Glomerular visceral epithelial cell (primary cell): Measurements from ENCODE around the gene ARHGEF19.
A peak's percentile ranks its signal among the peaks of the same experiment; 100 is the strongest.
"Not testable (repeated sequence)": the region's sequence is repeated elsewhere in the genome, so short reads cannot be mapped to it uniquely, and the experiment has no call there.

ENCODE experiments used
- DNase-seq: peaks from one replicate; pipeline ENCODE4 v3.0.0-alpha.2; 2016; ENCODE audit errors: extremely low spot score

Gene ARHGEF19

DNA sequence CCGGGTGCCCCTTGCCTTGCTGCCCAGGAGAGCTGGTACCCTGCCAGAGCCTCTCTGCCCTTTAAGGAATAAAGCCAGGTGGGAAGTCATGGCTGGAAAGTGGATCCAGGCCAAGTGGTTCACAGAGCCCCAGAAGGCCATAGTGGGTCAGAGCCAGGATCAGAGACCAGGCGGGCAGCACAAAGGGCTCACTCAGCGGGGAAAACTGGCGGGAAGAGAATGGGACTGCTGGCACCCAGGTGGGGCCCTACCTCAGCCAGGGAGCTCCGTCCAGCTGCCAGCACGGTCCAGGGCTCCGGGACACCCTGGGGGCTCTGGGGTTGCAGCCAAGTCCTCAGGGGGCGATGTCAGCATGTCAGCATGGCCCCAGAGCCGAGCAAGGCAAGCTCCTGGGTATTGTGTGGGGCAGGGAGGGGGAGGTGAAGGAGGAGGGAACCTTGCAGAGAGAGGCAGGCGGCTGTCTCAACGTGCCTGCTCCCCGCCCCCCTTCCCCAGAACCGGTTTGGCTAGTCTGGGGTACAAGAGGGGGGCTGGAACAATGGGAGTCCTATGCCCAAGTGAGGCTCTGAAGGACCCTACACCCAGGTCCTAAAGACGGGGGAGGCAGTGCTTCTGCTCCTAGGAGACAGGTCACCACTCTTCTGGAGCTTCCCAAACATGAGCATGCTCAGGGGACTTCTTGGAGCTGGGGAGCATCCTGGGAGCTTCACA, at the start of gene ARHGEF19:
TSS of gene ARHGEF19 (minus strand) at position 402 of the 711 bp plus-strand sequence. CDS start 3,598 bp downstream, outside the sequence.
- no peak for DNase-seq

DNA sequence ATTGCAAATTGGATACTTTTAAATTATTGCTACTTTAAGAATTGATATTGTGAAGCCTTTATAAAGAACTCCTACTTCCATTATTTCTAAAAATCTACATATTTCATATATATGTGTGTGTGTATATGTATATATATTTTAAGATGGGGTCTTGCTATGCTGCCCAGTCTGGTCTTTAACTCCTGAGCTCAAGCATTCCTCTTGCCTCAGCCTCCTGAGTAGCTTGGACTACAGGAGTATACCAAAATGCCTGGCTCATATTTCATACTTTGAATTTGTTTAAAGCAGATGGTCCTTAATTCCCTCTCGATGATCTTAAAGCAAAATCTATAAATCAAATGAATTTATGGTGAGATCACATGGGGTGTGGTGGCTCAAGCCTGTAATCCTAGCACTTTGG, 49.6 kb upstream of the ARHGEF19 start:
- DNase-seq = no peak

DNA sequence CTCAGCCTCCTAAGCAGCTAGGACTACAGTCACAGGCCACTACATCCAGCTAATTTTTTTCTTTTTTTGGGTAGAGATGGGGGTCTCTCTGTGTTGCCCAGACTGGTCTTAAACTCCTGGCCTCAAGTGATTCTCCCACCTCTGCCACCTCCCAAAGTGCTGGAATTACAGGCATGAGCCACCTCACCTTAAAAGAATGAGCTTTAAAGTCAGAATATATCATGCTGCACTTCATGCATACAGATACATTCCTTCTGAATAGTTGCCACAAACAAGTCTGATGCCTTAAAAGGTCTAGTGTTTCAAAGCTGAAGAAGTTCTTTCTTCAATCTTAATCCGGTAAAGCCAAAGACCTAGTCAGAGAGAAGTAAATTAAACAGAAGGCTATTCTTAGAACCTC, 48.4 kb upstream of the ARHGEF19 start:
- DNase-seq = peak; percentile 58

DNA sequence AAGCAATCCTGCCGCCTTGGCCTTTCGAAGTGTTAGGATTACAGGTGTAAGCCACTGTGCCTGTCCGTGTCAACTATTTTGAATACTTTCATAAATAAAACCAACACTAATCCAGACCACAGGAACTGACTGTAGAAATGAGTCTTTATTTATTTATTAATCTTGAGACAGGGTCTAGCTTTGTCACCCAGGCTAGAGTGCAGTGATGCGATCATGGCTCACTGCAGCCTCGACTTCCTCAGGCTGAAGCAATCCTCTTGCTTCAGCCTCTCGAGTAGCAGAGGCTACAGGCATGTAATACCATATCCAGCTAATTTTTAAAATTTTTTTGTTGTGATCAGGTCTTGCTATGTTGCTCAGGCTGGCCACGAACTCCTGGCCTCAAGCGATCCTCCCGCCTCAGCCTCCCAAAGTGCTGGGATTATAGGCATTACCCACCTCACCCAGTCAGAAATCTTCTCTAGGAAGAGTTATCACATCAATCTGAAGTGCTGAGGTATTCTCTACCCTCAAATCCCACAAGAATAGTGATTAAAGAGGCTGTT, 46.2 kb upstream of the ARHGEF19 start:
- DNase-seq = no peak

DNA sequence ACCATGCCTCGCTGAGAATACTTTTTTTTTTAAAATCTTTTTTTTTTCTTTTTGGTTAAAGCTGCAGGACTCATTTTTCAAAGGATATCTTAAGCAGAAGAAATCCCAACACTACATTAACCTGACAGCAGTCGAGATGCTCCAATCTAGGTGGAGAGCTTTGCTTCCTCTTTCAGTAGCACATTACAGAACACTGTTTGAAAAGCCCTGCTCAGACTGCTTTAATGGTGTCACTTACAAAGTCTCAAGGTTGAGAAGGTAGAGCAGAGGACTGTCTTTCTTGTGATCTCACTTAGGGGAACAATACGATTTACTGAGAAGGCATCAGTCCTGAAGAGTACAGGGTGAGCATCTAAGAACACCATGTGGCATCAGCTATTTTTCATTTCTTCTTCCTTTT, 45.5 kb upstream of the ARHGEF19 start:
- no peak for DNase-seq

DNA sequence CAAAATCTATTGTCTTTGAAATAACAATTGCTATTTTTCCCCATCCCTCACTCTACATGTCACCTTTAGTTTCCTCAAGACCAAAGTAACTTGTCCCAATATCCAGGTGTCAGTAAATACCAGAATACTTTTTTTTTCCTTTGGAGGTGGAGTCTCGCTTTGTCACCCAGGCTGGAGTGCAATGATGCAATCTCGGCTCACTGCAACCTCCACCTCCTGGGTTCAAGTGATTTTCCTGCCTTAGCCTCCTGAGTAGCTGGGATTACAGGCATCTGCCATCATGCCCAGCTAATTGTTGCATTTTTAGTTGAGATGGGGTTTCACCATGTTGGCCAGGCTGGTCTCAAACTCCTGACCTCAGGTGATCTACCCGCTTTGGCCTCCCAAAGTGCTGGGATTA, 45.1 kb upstream of the ARHGEF19 start:
- DNase-seq = not testable (repeated sequence)

DNA sequence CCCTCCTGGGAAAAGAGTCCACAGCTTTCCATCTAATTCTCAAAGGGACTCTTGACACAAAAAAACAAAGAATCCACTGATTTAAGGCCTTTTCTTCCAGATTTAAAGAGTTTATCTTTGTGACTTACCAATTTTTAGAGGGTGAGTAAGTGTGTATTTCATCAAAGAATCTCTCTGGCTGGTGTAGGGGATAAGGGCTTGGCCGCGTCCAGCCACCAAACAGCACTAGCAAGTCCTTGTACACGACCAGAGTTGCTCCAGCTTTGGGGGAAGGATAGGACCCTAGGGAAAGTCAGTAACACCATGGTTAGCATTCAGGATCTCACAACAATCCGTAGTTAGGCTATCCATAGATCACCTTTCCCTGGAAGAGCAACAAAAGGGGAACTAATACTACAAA, 44.0 kb upstream of the ARHGEF19 start:
- no peak for DNase-seq

DNA sequence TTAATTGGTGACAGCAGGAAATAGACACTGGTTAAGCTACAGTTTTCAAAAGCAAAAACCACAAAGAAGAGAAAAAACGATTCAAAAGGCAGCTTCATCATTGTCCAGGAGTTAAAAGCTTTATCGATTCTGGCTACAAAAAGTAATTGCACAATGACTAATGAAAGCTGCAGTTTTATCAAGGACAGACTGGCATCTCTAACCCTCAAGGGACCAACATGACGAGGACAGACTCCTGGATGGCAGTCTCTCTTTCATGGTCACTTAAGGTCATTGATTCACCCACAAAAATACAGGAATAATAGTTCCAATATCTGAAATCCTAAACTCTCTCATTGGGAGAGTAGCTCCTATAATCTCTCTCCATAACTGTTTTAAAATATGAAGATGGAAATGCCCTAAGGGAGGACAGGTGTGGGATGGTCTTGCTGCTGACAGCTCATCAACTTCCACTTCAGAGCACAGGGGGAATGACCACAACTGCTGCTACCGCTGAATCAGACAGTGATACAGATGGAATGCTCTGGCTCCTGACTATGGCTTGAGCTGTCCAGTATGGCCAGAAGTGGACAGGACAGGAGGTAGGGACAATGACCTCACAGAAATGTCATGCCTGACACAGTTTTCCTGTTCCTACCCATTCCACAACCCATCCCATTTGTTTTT, 41.9 kb upstream of the ARHGEF19 start:
- peak; percentile 70 for DNase-seq

DNA sequence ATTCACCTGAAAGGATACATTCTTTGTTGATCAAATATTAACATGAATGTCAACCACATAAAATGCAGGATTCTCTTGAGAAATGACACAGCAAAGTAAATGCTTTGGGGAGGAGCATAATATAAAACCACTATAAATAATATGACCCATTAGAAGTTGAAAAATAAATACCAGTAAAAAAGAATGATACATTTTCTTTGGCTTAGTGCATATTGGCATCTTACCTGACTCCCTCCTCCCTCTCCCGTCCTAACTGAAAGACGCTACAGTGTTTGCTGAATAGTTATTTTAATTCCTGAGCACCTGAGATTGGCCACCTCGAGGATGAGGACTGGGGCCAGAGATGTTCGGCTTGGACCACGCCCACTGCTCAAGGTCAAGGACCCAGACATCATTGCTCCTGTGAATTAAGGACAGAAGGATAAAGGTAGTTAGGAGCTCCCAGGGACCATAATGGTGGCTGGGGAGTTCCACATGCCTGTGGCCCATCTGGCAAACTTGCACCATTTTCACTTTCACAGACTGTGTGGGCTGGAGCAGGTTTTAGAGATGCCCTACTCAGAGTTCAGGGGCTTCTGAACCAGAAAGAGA, 41.0 kb upstream of the ARHGEF19 start:
- no peak for DNase-seq

DNA sequence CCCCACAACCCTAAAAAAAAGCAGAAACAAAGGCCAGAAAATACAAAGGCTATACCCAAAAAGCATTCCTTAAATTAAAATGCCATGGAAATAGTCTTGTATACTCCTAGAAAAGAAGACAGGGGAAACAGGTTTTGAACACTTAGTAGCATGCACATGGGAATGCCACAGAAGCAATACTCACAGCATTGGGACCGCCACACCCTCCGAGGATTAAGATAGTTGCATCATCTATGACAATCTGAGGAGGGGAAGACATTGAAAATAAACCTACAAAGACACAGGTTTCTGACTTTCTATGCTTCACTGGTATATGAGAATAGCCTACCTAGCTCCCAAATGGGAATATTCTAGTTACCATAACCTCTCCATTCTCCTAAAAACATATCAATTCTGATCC, 40.5 kb upstream of the ARHGEF19 start:
- DNase-seq = no peak

DNA sequence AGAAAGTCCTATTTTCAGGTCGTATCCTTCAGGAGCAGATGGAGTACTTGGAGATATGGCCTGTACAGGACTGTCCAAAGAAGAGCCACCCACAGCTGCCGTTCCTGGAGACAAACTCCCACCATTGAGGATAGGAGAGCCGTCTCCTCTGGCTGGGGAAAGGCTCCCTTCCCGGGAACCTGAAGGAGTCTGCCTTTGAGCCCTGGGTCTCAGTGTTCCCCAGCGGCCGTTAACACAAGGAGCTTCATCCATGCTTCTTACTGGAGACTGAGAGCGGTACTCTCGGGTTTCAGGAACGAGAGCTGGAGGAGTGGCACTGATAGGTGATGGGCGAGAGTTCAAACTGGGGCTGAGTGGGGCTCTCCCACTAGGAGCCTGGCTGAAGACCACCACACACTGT, 38.9 kb upstream of the ARHGEF19 start:
- no peak for DNase-seq

DNA sequence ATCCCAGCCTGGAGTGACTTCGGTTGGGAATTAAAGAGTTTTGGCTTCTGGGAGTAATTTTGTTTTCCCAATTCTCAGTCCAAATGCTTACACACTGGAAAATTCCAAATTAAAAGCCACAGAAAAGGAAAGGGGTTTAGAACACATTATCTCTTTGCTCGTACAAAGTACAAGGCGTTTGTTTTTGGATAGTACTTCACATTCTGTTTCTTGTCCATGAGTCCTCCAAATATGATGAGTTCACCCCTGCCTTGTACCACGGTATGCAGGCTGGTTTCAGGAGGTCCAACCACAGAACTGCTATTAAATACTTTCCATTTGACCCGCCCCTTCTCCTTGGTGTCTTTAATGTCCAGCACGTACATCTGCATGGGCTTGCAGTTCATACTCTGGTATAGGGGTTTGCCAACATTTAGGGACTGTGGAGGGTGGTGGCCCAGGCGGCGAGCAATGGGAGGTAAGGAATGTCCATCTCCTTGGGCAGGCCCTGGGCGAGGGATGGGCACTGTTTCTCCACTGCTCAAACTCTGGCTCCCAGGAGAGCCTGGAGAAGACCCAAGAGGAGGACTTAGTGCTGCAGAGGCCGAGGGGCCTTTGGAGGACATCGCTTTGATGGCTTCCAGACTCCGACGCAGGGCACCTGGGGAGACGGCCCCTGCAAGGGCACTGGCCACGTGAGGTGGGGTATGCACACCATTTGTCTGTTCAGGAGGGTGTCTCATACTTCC, 38.2 kb upstream of the ARHGEF19 start:
- peak; percentile 40 for DNase-seq

DNA sequence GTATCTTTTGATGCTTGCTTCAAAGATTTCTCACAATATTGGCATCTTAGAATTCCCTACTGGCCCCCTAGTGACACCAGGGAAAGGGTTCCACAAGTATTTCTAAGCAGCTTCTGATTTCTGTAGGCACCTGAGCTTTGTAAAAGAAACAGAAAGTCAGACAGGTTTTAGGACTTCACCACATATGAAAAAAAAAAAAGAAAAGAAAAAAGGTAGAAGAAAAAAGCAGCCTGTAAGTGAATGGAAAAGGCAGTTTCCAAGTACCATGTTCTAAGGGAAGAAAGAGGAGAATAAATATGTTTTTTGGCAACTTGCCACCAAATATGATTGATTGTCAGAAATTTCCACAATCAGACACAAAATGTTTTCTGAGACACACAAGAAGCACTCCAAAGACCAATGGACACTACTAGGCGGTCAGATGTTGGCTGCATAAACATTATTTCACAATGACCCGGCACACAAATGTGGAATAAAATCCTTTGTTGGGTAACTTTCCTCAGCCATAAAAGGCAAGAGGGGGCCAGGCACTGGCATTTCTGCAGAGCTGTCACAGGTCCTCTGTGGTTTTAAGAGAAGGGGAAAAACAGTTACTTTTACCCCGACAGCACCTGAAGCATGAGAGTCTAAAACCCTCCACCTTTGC, 37.3 kb upstream of the ARHGEF19 start:
- DNase-seq = no peak

DNA sequence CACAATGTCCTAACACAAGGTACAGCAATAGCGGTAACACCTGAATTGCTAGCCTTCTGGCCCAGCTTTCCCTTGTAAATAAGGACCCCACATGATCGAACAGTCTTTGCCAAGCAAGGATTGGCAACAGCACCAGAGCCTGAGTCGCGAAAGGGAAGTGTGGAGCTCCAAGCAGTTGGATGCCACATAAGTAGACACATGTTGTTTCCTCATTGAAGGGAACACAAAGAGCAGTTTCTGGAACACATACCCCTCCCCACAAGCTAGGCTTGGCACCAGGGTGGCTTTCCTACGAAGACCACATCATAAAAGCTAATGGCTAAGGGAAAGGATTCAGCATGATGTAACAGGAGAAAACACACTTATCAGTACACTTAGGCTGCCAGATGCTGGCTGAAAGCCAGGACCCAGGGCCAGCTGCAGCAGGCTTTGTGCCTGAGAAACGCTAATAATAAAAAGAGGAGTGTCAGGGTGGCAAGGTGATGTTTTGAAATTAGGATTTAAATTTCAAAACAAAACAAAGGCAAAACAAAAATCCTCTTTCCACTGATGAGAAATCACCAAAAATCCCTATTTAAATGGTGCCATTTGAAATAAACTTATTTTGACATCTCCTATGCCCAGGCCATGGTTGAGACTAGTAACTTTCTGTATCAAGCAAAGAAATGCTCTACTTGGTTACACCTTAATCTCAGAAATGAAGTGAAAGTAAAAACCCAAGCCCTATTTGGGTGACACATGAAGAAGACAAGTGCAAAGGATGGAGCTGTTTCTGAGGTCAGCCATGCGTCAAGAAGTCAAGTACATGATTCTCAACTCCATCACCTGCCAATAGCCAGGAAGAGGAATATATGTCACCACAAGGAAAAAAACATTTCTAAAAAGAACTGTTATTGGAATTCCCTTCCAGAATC, 36.4 kb upstream of the ARHGEF19 start:
- DNase-seq = peak; percentile 76

DNA sequence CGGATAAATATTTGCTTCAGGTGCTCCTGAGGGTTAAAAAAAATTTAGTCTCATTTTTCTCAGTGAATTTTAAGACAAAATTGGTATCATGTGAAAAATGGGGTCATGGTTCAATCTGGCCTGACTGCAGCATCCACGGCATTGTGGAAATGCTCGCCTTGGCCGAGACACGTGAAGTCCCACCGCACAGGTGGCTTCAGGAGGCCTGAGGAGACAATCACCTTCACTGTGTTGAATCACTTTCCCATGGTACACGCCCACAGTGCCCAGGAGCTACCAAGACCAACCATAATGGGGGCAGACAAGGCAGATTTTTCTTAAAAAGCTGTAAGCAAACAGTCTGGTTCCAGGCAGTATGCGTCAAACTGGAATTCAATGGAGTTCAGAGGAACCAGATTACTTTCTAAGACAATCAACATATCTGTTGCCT, 35.6 kb upstream of the ARHGEF19 start:
- DNase-seq = no peak

DNA sequence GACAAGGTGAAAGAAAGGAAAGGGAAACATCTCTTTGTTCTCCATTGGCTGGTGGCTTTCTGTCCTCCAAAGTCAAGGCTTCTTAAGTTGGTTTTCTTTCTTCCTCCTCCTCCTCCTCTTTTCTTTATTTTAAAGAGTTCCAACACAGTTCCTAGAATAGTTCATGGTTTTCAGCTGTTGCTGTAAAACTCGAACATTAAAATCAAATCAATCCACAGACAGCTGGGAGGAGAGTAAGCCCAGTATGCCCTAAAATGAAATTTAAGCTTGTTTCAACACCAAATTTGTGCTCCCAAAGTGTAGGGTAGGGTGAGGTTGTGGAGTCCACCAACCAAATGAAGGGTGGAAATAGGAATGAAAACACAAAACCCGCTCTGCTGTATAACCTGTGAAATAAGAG, 35.0 kb upstream of the ARHGEF19 start:
- no peak for DNase-seq

DNA sequence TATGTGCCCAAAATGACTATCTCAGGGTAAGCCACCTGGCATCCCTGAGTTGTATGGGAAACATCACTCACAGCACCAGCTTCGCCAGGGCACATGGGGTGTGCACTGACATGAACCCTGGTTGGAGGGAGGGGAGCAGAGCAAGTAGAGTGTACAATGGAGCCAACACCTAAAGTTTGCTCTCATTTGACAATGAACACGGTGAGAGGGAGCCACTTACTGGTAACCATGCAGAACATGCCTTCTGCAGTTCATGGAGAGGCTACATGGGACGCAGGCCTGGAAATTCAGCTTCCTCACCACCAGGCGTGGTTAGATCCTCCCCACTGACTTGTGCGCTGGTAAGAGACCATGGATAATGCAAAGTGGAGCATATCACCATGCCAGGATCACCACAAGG, 34.5 kb upstream of the ARHGEF19 start:
- no peak for DNase-seq

DNA sequence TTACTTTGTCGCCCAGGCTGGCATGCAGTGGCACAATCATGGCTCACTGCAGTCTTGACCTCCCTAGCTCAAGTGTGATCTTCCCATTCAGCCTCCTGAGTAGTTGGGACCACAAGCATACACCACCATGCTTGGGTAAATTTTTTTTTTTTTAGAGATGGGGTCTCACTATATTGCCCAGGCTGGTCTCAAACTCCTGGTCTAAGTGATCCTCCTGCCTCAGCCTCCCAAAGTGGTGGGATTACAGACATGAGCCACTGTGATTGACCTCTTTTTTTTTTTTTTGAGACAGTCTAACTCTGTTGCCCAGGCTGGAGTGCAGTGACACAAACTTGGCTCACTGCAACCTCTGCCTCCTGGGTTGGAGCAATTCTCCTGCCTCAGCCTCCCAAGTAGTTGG, 33.8 kb upstream of the ARHGEF19 start:
- not testable (repeated sequence) for DNase-seq

DNA sequence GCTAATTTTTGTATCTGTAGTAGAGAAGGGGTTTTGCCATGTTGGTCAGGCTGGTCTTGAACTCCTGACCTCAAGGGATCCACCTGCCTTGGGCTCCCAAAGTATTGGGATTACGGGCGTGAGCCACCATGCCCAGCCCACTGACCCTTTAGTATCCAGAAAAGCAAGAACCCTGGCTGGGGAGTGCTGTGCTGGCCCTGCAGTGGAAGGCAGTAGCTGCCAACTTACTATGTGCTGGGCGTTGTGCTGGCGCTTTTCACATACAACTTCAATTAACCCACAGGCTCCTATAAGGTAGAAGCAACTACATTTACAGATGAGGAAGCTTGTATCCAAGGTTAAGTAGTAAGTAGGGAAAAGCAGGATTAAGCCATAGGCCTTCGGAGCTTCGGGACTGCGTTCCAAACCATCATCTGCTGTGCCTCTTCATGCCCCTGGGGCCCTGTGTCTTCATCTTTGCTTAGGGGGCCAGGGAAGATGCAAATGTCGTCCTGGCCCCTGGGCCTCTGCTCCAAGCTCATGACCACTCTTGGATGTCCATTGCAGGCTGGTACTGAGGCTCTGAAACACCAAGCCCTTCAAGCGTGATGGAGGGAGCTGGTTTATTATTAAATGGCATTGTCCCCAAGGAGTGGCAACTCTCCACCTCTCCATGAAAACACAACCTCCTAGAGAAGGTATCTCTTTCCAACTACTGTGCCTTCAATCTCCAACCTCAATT, 33.2 kb upstream of the ARHGEF19 start:
- no peak for DNase-seq
